Fibroblast of the aortic adventitia (primary cell): Measurements from ENCODE around the gene SLC4A4. TPM values are rescaled to one million over a fixed set of nuclear protein-coding genes. Genes with fewer than 3 reads are reported as not detected.

Experiments used
- DNase-seq: peaks from one replicate; pipeline ENCODE4 v3.0.0-alpha.2; 2010; ENCODE audit warnings: low read depth
- H3K4me3 ChIP-seq: 2 replicates; pipeline ENCODE4 v1.5.1; 2011; ENCODE audit warnings: low read depth, mild to moderate bottlenecking, control low read depth, low read length, moderate library complexity
- total RNA-seq: library from RNA; depleted of rRNA; stranded (reverse); fragments of >200 nt; gene quantifications from 2 replicates; pipeline ENCODE4 v1.2.3, GENCODE V29; 2012; ENCODE audit warnings: low replicate concordance
- TF ChIP-seq, protein P1 (sequence below): IDR thresholded peaks from 2 replicates; pipeline ENCODE4 v1.5.1; 2011; ENCODE audit warnings: mild to moderate bottlenecking, low read length, control low read depth, inconsistent platforms; ENCODE audit not compliant: insufficient read depth

Gene SLC4A4
- total RNA-seq, 1 donor: 2.1 TPM

DNA sequence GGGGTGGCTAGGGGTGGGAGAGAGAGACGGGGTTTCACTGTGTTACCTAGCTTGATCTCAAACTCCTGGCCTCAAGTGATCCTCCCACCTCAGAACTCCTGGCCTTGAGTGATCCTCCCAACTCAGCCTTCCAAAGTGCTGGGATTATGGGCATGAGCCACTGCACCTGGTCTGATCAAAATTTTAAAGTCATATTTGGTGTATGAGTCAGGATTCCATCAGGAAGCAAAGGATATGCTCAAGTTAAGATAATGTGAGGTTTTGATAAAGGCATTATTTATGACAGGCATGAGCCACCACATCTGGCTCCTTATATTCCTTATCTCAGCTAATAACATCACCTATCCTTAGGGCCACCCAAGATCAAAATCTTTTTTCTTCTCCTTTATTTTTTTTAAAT, 182.0 kb downstream of the SLC4A4 start:
- TF ChIP-seq, protein P1, sequence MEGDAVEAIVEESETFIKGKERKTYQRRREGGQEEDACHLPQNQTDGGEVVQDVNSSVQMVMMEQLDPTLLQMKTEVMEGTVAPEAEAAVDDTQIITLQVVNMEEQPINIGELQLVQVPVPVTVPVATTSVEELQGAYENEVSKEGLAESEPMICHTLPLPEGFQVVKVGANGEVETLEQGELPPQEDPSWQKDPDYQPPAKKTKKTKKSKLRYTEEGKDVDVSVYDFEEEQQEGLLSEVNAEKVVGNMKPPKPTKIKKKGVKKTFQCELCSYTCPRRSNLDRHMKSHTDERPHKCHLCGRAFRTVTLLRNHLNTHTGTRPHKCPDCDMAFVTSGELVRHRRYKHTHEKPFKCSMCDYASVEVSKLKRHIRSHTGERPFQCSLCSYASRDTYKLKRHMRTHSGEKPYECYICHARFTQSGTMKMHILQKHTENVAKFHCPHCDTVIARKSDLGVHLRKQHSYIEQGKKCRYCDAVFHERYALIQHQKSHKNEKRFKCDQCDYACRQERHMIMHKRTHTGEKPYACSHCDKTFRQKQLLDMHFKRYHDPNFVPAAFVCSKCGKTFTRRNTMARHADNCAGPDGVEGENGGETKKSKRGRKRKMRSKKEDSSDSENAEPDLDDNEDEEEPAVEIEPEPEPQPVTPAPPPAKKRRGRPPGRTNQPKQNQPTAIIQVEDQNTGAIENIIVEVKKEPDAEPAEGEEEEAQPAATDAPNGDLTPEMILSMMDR: no peak
- no peak overlapping the region for H3K4me3 ChIP-seq
- DNase-seq: no peak

DNA sequence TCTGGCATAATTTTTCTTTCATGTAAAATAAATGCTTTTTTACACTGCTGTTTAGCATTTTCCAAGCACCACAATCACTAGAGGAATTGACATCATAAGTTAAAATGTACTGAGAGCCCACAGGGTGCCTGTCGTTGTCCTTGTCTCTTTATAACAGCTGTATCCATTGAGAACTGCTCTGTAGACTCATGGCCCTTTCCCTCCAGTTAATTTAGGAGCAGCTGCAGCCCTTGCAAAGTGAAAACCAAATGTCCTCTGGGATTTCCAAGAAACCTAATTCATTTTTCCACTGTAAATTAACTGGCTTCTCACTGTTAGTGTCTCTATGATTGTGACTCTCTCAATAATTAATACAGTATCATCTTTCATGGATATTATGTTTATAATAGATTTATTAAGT, 185.9 kb downstream of the SLC4A4 start:
- TF ChIP-seq, protein P1: no peak
- no peak overlapping the region for H3K4me3 ChIP-seq
- no peak for DNase-seq

DNA sequence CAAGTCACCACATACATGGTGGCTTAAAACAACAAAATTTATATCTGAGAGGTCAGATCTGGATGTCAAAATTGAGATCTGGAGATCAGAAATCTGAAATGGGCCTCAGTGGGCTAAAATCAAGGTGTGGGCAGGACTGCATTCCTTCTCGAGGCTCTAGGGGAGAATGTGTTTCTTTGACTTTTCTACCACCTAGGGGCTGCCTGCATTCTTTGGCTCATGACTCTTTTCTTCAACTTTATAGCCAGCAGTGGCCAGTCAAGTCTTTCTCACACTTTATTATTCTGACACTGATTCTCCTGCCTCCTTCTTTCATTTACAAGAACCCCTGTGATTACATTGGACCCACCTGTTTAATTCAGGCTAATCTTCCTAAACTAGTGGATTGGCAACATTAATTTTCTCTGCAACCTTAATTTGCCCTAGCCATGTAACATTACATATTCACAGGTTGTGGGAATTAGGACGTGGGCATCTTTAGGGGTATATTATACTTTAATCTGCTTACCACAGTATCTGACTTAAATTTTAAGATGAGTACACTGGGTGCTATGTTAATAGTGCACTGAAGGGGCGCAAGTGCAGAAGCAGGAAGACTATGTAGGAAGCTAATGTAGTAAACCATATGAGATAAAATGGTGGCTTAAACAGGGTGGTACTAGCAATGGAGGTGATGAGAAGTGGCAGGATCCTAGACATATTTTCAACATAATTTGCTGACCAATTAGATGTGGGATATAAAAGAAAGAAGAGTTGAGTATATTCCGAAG, 188.0 kb downstream of the SLC4A4 start:
- TF ChIP-seq, protein P1: peak; percentile 11
- no peak overlapping the region for H3K4me3 ChIP-seq
- DNase-seq: no peak

DNA sequence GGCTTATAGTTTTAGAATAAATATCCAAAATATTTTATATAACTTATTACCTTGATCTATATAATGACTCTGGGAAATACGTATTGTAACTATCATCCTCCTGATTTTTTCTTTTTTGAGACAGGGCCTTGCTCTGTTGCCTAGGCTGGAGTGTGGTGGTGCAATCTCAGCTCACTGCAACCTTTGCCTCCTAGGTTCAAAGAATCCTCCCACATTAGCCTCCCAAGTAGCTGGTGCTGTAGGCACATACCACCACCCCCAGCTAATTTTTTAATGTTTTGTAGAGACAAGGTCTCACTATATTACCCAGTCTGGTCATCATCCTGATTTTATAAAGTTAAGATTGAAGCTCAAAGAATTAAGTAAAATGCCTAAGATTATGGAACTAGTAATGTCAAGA, 193.6 kb downstream of the SLC4A4 start:
- DNase-seq: no peak
- H3K4me3 ChIP-seq: no peak overlapping the region
- TF ChIP-seq, protein P1: no peak

DNA sequence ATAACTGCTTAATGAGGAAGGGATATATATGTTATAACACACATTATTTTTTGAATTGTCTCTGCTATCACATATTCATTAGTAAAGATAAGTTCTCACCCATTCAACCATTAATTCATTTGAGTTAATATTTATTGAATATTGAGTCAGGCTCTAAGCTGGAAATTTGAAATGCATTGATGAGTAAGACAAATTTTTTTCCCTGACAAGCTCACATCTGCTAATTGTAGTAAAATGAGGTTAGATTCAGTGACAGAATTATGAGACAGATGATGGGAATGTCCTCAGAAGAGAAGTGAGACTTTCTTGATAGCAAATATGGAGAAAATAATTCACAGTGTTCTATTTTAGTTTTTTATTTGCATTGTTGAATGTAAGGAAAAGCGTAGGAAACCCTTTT, 194.3 kb downstream of the SLC4A4 start:
- TF ChIP-seq, protein P1: no peak
- no peak for DNase-seq
- no peak overlapping the region for H3K4me3 ChIP-seq

DNA sequence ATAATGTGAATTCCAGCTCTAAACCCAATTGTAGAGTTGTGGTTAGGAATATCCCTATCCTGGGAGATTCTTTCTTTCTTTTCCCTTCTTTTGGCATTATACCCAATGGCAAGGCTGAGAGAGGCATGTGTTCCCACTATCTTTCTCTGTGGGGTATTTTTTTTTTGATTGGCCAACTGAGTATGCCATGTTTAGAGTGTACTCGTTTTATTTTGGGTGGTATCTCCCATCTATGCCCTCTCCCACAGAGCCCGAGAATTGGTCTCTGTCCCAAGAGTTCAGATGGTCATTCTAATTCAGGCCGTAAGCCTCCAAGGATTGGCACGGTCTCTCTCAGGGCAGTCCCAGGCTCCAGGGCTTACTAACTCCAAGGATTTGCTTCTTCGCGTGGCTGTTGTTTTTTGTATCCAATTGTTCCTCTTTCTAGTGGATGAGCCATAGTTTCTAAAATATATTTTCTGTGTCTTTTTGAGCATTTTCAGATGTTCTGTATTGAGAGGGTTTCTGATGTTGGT, 198.8 kb downstream of the SLC4A4 start:
- DNase-seq: no peak
- no peak overlapping the region for H3K4me3 ChIP-seq
- TF ChIP-seq, protein P1: no peak
